Osteoblast (primary cell): ENCODE data around the gene ITPR3. TPM values are rescaled to one million over a fixed set of nuclear protein-coding genes. Genes with fewer than 3 reads are reported as not detected.

Experiments used
- DNase-seq: peaks from one replicate; pipeline ENCODE4 v3.0.0; 2011; ENCODE audit warnings: low spot score, mixed read lengths; ENCODE audit not compliant: insufficient read length; ENCODE audit errors: missing footprints
- H2AFZ ChIP-seq: 2 replicates; pipeline ENCODE4 v1.6.0; 2011; ENCODE audit warnings: mild to moderate bottlenecking, low read length
- H3K27ac ChIP-seq: 2 replicates; pipeline ENCODE4 v1.5.1; 2011; ENCODE audit warnings: mild to moderate bottlenecking, low read depth, low read length, moderate library complexity
- H3K27me3 ChIP-seq: 2 replicates; pipeline ENCODE4 v1.6.0; 2012; ENCODE audit warnings: mild to moderate bottlenecking, control low read depth, inconsistent platforms, low read length, moderate library complexity; ENCODE audit not compliant: insufficient read depth
- H3K36me3 ChIP-seq: 2 replicates; pipeline ENCODE4 v1.5.1; 2011; ENCODE audit warnings: mild to moderate bottlenecking, low read length, control low read depth, moderate library complexity; ENCODE audit not compliant: insufficient read depth
- H3K4me1 ChIP-seq: 2 replicates; pipeline ENCODE4 v1.5.1; 2011; ENCODE audit warnings: mild to moderate bottlenecking, low read length, control low read depth, moderate library complexity; ENCODE audit not compliant: insufficient read depth
- H3K4me2 ChIP-seq: 2 replicates; pipeline ENCODE4 v1.6.0; 2011; ENCODE audit warnings: mild to moderate bottlenecking, low read length; ENCODE audit not compliant: insufficient read depth
- H3K4me3 ChIP-seq: fragments of 200-600 bp; sonication (generic); 3 replicates; pipeline ENCODE4 v1.5.1; 2012; ENCODE audit warnings: mild to moderate bottlenecking, low read length, inconsistent platforms; ENCODE audit not compliant: insufficient read depth
- H3K79me2 ChIP-seq: 2 replicates; pipeline ENCODE4 v1.6.0; 2012; ENCODE audit warnings: mild to moderate bottlenecking, low read length, control low read depth, inconsistent platforms; ENCODE audit not compliant: insufficient read depth
- H3K9me3 ChIP-seq: 2 replicates; pipeline ENCODE4 v1.5.1; 2011; ENCODE audit warnings: low read depth, low read length, control low read depth
- H4K20me1 ChIP-seq: 2 replicates; pipeline ENCODE4 v1.6.0; 2012; ENCODE audit warnings: mild to moderate bottlenecking, low read length, control low read depth; ENCODE audit not compliant: insufficient read depth
- total RNA-seq: library from RNA; depleted of rRNA; stranded (reverse); fragments of >200 nt; gene quantifications from 2 replicates; pipeline ENCODE4 v1.2.3, GENCODE V29; 2012
- TF ChIP-seq, protein P1 (sequence below): IDR thresholded peaks from 2 replicates; pipeline ENCODE4 v1.5.1; 2011; ENCODE audit warnings: mild to moderate bottlenecking, low read depth, low read length, moderate library complexity; ENCODE audit errors: extremely low read depth

The ITPR3 gene
- total RNA-seq, 1 donor: 46.7 TPM

DNA sequence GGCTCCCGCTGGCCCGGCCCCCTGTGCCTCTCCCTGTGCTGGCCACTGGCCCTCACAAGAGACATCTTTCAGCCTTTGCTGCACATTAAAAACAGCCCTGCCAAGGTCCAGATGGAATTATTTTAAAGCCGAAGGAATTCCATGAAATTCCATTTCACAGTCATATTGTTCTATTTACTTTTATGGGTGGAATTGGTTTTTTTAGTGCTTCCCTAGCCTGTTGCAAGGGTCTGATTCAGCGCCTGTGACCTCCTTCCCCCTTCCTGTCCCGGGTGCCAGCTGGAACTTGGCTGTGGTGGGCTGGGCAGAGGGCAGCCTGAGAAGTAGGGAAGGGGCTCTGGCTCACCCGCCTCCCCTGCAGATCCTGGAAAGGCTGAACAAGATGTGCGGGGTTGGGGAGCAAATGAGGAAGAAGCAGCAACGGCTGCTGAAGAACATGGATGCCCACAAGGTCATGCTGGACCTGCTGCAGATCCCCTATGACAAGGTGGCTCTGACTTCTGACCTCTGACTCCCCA, 56.1 kb downstream of the ITPR3 start:
- TF ChIP-seq, protein P1, sequence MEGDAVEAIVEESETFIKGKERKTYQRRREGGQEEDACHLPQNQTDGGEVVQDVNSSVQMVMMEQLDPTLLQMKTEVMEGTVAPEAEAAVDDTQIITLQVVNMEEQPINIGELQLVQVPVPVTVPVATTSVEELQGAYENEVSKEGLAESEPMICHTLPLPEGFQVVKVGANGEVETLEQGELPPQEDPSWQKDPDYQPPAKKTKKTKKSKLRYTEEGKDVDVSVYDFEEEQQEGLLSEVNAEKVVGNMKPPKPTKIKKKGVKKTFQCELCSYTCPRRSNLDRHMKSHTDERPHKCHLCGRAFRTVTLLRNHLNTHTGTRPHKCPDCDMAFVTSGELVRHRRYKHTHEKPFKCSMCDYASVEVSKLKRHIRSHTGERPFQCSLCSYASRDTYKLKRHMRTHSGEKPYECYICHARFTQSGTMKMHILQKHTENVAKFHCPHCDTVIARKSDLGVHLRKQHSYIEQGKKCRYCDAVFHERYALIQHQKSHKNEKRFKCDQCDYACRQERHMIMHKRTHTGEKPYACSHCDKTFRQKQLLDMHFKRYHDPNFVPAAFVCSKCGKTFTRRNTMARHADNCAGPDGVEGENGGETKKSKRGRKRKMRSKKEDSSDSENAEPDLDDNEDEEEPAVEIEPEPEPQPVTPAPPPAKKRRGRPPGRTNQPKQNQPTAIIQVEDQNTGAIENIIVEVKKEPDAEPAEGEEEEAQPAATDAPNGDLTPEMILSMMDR: no peak
- H3K4me2 ChIP-seq: peak overlapping the region; percentile 24
- DNase-seq: peak; percentile 94
- H4K20me1 ChIP-seq: no peaks in the 10 kb centered on the region
- H3K27ac ChIP-seq: peak overlapping the region; percentile 40
- peaks cover 40% of the 10 kb centered on the region for H3K4me1 ChIP-seq
- H3K79me2 ChIP-seq: no peaks in the 10 kb centered on the region
- H2AFZ ChIP-seq: no peak overlapping the region
- no peak overlapping the region for H3K4me3 ChIP-seq
- no peaks in the 10 kb centered on the region for H3K27me3 ChIP-seq
- H3K9me3 ChIP-seq: no peaks in the 10 kb centered on the region
- peaks cover 30% of the 10 kb centered on the region for H3K36me3 ChIP-seq

DNA sequence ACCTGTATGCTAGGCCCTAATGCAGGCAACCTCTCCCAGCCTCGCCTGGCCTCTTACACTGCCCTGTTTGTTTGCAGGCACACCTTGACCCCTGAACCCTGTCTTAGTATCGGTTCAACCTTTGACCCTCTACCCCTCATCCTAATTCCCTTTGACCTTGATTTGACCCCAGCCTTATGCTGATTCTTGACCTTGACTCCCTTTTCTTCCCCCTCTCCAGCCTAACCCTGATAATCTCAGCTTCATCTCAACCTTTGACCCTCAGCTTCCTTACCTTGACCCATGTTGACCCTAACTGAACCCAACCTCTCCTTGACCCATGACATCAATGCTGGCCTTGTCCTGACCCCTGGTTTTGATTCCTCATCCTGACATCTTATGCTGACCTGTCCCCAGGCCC, 56.6 kb downstream of the ITPR3 start:
- no peak overlapping the region for H3K4me2 ChIP-seq
- no peaks in the 10 kb centered on the region for H4K20me1 ChIP-seq
- peaks cover 34% of the 10 kb centered on the region for H3K36me3 ChIP-seq
- no peaks in the 10 kb centered on the region for H3K79me2 ChIP-seq
- H2AFZ ChIP-seq: no peak overlapping the region
- H3K27me3 ChIP-seq: no peaks in the 10 kb centered on the region
- H3K4me3 ChIP-seq: no peak overlapping the region
- TF ChIP-seq, protein P1: no peak
- no peak for DNase-seq
- no peak overlapping the region for H3K27ac ChIP-seq
- no peaks in the 10 kb centered on the region for H3K9me3 ChIP-seq
- peaks cover 37% of the 10 kb centered on the region for H3K4me1 ChIP-seq

DNA sequence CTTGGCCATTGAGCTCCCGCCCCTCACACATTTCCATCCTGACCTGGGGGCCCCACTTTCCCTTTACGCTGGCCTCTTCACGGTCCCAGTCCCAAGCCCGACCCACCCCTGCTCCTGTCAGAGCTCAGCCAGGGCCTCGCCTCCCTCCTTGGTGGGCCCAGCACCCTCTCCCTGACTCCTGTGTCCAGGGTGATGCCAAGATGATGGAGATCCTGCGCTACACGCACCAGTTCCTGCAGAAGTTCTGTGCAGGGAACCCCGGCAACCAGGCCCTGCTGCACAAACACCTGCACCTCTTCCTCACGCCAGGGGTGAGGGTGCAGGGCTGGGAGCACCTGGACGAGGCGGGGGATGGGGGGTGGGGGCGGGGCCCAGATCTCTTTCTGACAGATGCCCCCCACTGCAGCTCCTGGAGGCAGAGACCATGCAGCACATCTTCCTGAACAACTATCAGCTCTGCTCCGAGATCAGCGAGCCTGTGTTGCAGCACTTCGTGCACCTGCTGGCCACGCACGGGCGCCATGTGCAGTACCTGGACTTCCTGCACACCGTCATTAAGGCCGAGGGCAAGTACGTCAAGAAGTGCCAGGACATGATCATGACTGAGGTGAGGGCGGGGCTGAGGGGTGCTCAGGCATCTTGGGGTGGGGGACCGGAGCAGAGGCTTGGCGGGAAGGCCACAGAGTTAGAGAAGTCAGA, 57.3 kb downstream of the ITPR3 start:
- TF ChIP-seq, protein P1: no peak
- Histone ChIP-seq H3K4me1 (peaks cover 30% of the 10 kb centered on the region), H3K4me2 (no peak overlapping the region), H3K9me3 (no peaks in the 10 kb centered on the region), H3K27ac (no peak overlapping the region), H3K79me2 (no peaks in the 10 kb centered on the region), H4K20me1 (no peaks in the 10 kb centered on the region), H2AFZ (no peak overlapping the region), H3K4me3 (no peak overlapping the region), H3K27me3 (no peaks in the 10 kb centered on the region), H3K36me3 (peaks cover 34% of the 10 kb centered on the region)
- DNase-seq: peak; percentile 34

DNA sequence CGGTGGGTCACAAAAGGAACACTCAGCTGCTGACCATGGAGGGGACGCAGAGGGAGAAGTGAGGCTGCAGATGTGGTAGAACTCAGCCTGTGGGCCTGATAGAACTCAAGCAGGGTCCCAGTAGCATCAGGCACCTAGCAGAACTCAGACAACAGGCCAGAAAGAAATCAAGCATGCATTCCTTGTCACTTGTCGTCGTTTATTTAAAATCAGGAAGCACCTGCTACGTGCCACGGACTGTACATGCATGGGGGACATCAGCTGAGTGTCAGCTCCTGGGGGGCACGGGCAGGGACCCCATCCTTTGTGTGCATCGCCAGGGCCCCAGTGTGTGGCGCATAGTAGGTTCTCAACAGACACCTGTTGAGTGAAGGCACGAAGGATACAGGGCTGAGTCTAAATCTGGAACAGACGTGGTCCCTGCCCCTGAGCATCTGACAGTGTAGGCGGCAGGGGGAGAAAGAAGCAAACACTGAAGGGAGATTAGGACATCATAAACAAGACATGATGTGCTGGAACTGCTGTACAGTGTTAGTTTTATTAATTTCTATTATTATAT, 57.9 kb downstream of the ITPR3 start:
- Histone ChIP-seq H3K27me3 (no peaks in the 10 kb centered on the region), H3K4me3 (no peak overlapping the region), H3K79me2 (no peaks in the 10 kb centered on the region), H3K9me3 (no peaks in the 10 kb centered on the region), H3K4me2 (no peak overlapping the region), H3K4me1 (peaks cover 26% of the 10 kb centered on the region), H2AFZ (no peak overlapping the region), H4K20me1 (no peaks in the 10 kb centered on the region), H3K27ac (no peak overlapping the region), H3K36me3 (peaks cover 31% of the 10 kb centered on the region)
- TF ChIP-seq, protein P1: no peak
- peak; percentile 67 for DNase-seq
